ENCODE measurements around the gene MX1. TPM values are rescaled to one million over a fixed set of nuclear protein-coding genes. Genes with fewer than 3 reads are reported as not detected.

Gene MX1
- total and polyA plus RNA-seq, 2 donors: 54.5 to 148 TPM

DNA sequence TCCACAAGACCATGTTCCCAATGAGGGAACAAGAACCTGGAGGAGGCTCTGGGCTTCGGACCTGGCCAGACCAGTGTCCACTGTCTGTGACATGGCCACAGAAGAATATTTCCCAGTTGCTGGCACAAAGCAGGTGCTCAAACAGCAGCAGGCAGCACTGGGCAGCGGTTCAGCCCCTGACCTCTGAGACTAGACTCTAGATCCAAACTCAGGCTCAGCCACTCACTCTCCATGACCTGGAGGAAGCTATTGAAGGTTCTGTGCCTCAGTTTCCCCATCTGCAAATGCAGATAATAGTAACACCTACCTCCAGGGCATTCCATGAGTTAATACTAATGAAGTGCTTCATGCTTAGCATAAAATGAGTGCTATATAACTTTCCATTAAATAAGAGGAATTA is 73.9 kb downstream of the MX1 start:
- no peak for DNase-seq (ENCODE audit: low read depth in 6 of 9, low spot score in 9 of 9)
- H3K27me3 ChIP-seq (ENCODE audit: control insufficient read depth in 2 of 2, insufficient read depth in 1 of 2, low read length in 1 of 2): peaks cover 5 to 50% of the 10 kb centered on the region in 2 donors
- WGBS: 94% methylated on average over 2 of the region's 2 CpGs
- H3K27ac ChIP-seq (ENCODE audit: low read depth in 1 of 2, low read length in 1 of 2): no peak overlapping the region
- no peak overlapping the region for H3K4me3 ChIP-seq (ENCODE audit: low read length in 2 of 2)
- no peaks in the 10 kb centered on the region for H3K4me1 ChIP-seq (ENCODE audit: control insufficient read depth in 2 of 2, insufficient read depth in 2 of 2, low read length in 2 of 2)
- no peaks in the 10 kb centered on the region for H3K9me3 ChIP-seq (ENCODE audit: control insufficient read depth in 2 of 2, insufficient read depth in 1 of 2, low read length in 1 of 2)
- no peaks in the 10 kb centered on the region for H3K36me3 ChIP-seq (ENCODE audit: control insufficient read depth in 2 of 2, insufficient read depth in 2 of 2, low read length in 1 of 2)

- Histone ChIP-seq H3K27me3 (ENCODE audit: control insufficient read depth in 2 of 2, insufficient read depth in 1 of 2, low read length in 1 of 2) (peaks cover 9 to 55% of the 10 kb centered on the region in 2 donors), H3K4me1 (ENCODE audit: control insufficient read depth in 2 of 2, insufficient read depth in 2 of 2, low read length in 2 of 2) (no peaks in the 10 kb centered on the region), H3K4me3 (ENCODE audit: low read length in 2 of 2) (no peak overlapping the region), H3K36me3 (ENCODE audit: control insufficient read depth in 2 of 2, insufficient read depth in 2 of 2, low read length in 1 of 2) (no peaks in the 10 kb centered on the region), H3K9me3 (ENCODE audit: control insufficient read depth in 2 of 2, insufficient read depth in 1 of 2, low read length in 1 of 2) (no peaks in the 10 kb centered on the region), H3K27ac (ENCODE audit: low read depth in 1 of 2, low read length in 1 of 2) (no peak overlapping the region)
- DNase-seq (ENCODE audit: low read depth in 6 of 9, low spot score in 9 of 9): no peak
- WGBS: 92% methylated on average over 6 of the region's 6 CpGs
Measured at GRCh38 chr21:41500363-41500762, 74.3 kb downstream of the MX1 start.

DNA sequence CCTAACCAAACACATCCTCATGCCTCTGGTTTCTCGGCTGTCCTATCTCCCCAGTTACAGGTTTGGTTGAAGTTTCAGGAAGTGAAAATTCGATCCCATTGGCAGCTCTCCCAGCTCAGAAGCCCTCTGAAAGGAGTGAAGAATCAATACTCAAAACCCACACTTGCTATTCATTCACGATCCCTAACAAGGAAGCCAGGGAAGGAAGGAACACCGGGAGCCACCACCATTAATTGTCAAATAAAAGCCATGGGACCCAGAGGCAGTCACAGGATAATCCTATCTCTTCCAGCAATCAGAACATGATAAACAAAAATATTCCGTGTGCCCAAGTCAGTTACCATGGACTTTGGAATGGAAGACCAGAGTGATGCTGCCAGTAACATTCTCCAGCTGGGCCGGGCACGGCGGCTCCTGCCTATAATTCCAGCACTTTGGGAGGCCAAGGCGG is 74.9 kb downstream of the MX1 start:
- Histone ChIP-seq H3K4me3 (ENCODE audit: low read length in 2 of 2) (no peak overlapping the region), H3K4me1 (ENCODE audit: control insufficient read depth in 2 of 2, insufficient read depth in 2 of 2, low read length in 2 of 2) (no peaks in the 10 kb centered on the region), H3K27me3 (ENCODE audit: control insufficient read depth in 2 of 2, insufficient read depth in 1 of 2, low read length in 1 of 2) (peaks cover 15 to 58% of the 10 kb centered on the region in 2 donors), H3K27ac (ENCODE audit: low read depth in 1 of 2, low read length in 1 of 2) (no peak overlapping the region), H3K9me3 (ENCODE audit: control insufficient read depth in 2 of 2, insufficient read depth in 1 of 2, low read length in 1 of 2) (no peaks in the 10 kb centered on the region), H3K36me3 (ENCODE audit: control insufficient read depth in 2 of 2, insufficient read depth in 2 of 2, low read length in 1 of 2) (no peaks in the 10 kb centered on the region)
- WGBS: 71% methylated on average over 9 of the region's 9 CpGs
- no peak for DNase-seq (ENCODE audit: low read depth in 6 of 9, low spot score in 9 of 9)

- Histone ChIP-seq H3K4me3 (ENCODE audit: low read length in 2 of 2) (no peak overlapping the region), H3K9me3 (ENCODE audit: control insufficient read depth in 2 of 2, insufficient read depth in 1 of 2, low read length in 1 of 2) (no peaks in the 10 kb centered on the region), H3K4me1 (ENCODE audit: control insufficient read depth in 2 of 2, insufficient read depth in 2 of 2, low read length in 2 of 2) (no peaks in the 10 kb centered on the region), H3K27ac (ENCODE audit: low read depth in 1 of 2, low read length in 1 of 2) (no peak overlapping the region), H3K27me3 (ENCODE audit: control insufficient read depth in 2 of 2, insufficient read depth in 1 of 2, low read length in 1 of 2) (peaks cover 24 to 68% of the 10 kb centered on the region in 2 donors), H3K36me3 (ENCODE audit: control insufficient read depth in 2 of 2, insufficient read depth in 2 of 2, low read length in 1 of 2) (no peaks in the 10 kb centered on the region)
- no peak for DNase-seq (ENCODE audit: low read depth in 6 of 9, low spot score in 9 of 9)
- WGBS: 94% methylated on average over 7 of the region's 7 CpGs
Measured at GRCh38 chr21:41501919-41502318, 75.9 kb downstream of the MX1 start.

DNA sequence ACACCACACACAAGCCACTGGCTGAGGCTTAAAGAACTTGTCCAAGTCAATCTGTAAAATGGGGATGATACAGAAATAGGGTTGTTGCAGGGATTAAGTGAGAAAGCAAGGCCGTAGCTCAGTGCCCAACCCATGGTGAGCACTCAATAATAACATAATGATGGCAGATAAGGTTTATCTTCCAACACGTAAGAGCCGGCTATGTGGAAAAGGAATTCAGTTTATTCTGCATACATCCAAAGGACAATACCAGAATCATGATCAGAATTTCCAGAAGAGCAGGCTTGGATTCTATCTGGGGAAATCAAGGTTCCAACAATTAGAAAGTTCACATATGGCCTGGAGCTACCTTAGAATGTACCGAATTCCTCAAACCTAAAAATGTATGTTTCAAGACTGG is 77.3 kb downstream of the MX1 start:
- H3K4me1 ChIP-seq (ENCODE audit: control insufficient read depth in 2 of 2, insufficient read depth in 2 of 2, low read length in 2 of 2): no peaks in the 10 kb centered on the region
- H3K27ac ChIP-seq (ENCODE audit: low read depth in 1 of 2, low read length in 1 of 2): no peak overlapping the region
- no peak for DNase-seq (ENCODE audit: low read depth in 6 of 9, low spot score in 9 of 9)
- no peaks in the 10 kb centered on the region for H3K36me3 ChIP-seq (ENCODE audit: control insufficient read depth in 2 of 2, insufficient read depth in 2 of 2, low read length in 1 of 2)
- 95% methylated on average over 4 of the region's 4 CpGs for WGBS
- H3K4me3 ChIP-seq (ENCODE audit: low read length in 2 of 2): no peak overlapping the region
- H3K9me3 ChIP-seq (ENCODE audit: control insufficient read depth in 2 of 2, insufficient read depth in 1 of 2, low read length in 1 of 2): no peaks in the 10 kb centered on the region
- peaks cover 38 to 76% of the 10 kb centered on the region in 2 donors for H3K27me3 ChIP-seq (ENCODE audit: control insufficient read depth in 2 of 2, insufficient read depth in 1 of 2, low read length in 1 of 2)

GRCh38 chr21:41504030-41504429 is 78.0 kb downstream of the MX1 start:
- Histone ChIP-seq H3K27ac (ENCODE audit: low read depth in 1 of 2, low read length in 1 of 2) (no peak overlapping the region), H3K27me3 (ENCODE audit: control insufficient read depth in 2 of 2, insufficient read depth in 1 of 2, low read length in 1 of 2) (peaks cover 45 to 77% of the 10 kb centered on the region in 2 donors), H3K4me1 (ENCODE audit: control insufficient read depth in 2 of 2, insufficient read depth in 2 of 2, low read length in 2 of 2) (no peaks in the 10 kb centered on the region), H3K4me3 (ENCODE audit: low read length in 2 of 2) (no peak overlapping the region), H3K9me3 (ENCODE audit: control insufficient read depth in 2 of 2, insufficient read depth in 1 of 2, low read length in 1 of 2) (no peaks in the 10 kb centered on the region), H3K36me3 (ENCODE audit: control insufficient read depth in 2 of 2, insufficient read depth in 2 of 2, low read length in 1 of 2) (no peaks in the 10 kb centered on the region)
- WGBS: 39% methylated on average over 5 of the region's 5 CpGs
- no peak for DNase-seq (ENCODE audit: low read depth in 6 of 9, low spot score in 9 of 9)

GRCh38 chr21:41506005-41506594 is 80.1 kb downstream of the MX1 start:
- Histone ChIP-seq H3K36me3 (ENCODE audit: control insufficient read depth in 2 of 2, insufficient read depth in 2 of 2, low read length in 1 of 2) (no peaks in the 10 kb centered on the region), H3K27ac (ENCODE audit: low read depth in 1 of 2, low read length in 1 of 2) (no peak overlapping the region), H3K4me1 (ENCODE audit: control insufficient read depth in 2 of 2, insufficient read depth in 2 of 2, low read length in 2 of 2) (no peaks in the 10 kb centered on the region), H3K27me3 (ENCODE audit: control insufficient read depth in 2 of 2, insufficient read depth in 1 of 2, low read length in 1 of 2) (peaks cover 57 to 87% of the 10 kb centered on the region in 2 donors), H3K9me3 (ENCODE audit: control insufficient read depth in 2 of 2, insufficient read depth in 1 of 2, low read length in 1 of 2) (no peaks in the 10 kb centered on the region), H3K4me3 (ENCODE audit: low read length in 2 of 2) (no peak overlapping the region)
- WGBS: 65% methylated on average over 7 of the region's 7 CpGs
- no peak for DNase-seq (ENCODE audit: low read depth in 6 of 9, low spot score in 9 of 9)

DNA sequence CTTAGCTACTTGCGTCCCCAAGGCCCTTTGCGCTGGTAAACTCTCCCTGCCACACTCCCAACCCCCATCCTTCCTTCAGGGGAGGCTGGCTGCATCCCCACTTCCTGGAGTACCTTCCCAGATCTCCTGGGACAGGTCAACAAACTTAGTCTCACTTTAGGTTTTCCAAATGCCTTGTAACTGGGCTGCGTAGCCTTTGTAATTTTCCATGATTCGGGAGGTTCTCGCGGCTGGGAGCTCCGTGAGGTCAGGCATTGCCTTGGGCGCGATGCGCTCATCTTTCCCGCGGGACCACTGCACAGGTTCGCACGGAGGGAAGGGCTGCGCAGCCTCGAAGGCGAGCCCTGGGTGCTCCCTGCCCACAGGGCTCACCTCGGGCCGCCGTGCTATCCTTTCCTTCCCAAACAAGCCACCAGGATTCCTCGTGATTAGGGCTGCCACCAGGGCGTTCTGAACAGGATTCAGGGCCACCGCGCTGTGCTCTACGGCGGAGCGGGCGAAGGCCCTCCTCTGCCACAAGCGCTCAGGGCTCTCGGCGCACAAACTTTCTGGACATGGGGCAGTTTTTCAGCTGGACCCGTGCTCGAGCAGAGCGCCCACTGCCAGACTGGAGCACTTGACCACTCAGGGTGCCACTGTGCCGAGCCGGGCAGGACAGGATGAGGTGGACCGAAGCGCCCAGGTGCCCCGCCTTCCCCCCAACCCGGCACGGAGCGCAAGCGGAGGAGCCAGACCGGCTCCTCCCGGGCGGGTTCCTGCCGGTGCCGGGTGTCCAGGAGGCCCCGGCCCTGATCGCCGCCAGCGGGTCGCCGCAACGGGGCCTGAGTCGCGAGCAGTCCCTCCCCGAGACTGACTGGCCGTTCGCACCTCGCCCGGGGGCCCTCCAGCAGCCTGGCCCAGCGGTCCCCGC is 80.8 kb downstream of the MX1 start:
- 6% methylated on average over 64 of the region's 64 CpGs for WGBS
- DNase-seq (ENCODE audit: low read depth in 6 of 9, low spot score in 9 of 9): no peak
- H3K27me3 ChIP-seq (ENCODE audit: control insufficient read depth in 2 of 2, insufficient read depth in 1 of 2, low read length in 1 of 2): peaks cover 59 to 88% of the 10 kb centered on the region in 2 donors
- no peaks in the 10 kb centered on the region for H3K36me3 ChIP-seq (ENCODE audit: control insufficient read depth in 2 of 2, insufficient read depth in 2 of 2, low read length in 1 of 2)
- H3K9me3 ChIP-seq (ENCODE audit: control insufficient read depth in 2 of 2, insufficient read depth in 1 of 2, low read length in 1 of 2): no peaks in the 10 kb centered on the region
- no peaks in the 10 kb centered on the region for H3K4me1 ChIP-seq (ENCODE audit: control insufficient read depth in 2 of 2, insufficient read depth in 2 of 2, low read length in 2 of 2)
- no peak overlapping the region for H3K27ac ChIP-seq (ENCODE audit: low read depth in 1 of 2, low read length in 1 of 2)
- no peak overlapping the region for H3K4me3 ChIP-seq (ENCODE audit: low read length in 2 of 2)

All from thymus (tissue), 11 donors.